A172 (cell line): ENCODE data around the gene PMPCA. TPM values are rescaled to one million over a fixed set of nuclear protein-coding genes. Genes with fewer than 3 reads are reported as not detected.
A peak's percentile ranks its signal among the peaks of the same experiment; 100 is the strongest.

ENCODE experiments used
- DNase-seq: peaks from one replicate; pipeline ENCODE4 v3.0.0-alpha.2; 2015; ENCODE audit warnings: low spot score
- total RNA-seq: library from RNA; depleted of rRNA; stranded (reverse); fragments of >200 nt; shearing (Covaris generic); gene quantifications from 2 replicates; pipeline ENCODE4 v1.2.3, GENCODE V29; 2014; rRNA removed

The PMPCA gene
- 135 and 169 TPM in 2 replicates for total RNA-seq

DNA sequence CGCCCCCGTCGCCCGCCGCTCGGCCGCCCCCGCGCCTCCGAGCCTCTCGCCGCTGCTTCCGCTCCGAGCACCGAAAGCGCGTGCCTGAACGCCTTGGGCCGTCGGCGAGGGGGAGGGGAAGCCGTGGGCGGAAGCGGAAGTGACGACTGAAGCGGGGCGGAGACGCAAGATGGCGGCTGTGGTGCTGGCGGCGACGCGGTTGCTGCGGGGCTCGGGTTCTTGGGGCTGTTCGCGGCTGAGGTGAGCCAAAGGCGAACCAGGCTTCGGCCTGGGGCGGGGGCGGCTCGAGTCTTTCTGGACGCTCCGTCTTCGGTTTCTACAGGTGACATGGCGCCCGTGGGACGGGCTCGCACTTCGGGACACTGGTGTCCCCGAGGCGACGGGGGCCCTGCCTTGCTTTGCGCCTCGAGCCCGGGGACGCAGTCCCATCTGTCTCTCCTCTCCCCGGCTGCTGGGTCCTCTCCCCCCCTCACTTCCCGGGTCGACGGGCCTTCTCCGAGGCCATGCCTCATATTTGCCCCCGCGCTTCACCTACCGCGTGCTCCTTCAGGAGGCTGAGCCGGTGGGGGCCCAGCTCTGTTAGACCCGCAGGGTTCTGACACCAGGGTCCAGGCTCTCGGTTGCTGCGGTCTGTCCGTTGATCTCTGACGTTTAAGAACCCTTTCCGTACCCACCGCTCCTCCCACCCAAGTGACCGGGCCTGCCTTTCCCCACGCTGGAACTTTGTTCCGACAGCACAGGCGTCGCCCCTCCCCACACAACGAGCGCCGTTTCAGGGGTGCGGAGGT is at the start of gene PMPCA, which contains the start of gene ENTR1:
Gene PMPCA (plus strand): TSS at position 159 of the 788 bp plus-strand sequence. CDS start 11 bp downstream, at position 170.
Gene ENTR1 (minus strand): TSS at position 115 of the 788 bp plus-strand sequence. CDS start 217 bp downstream, outside the sequence.
- DNase-seq: peak; percentile 85

- no peak for DNase-seq
Measured at GRCh38 chr9:136361047-136361753, 49.3 kb upstream of the PMPCA start.

DNA sequence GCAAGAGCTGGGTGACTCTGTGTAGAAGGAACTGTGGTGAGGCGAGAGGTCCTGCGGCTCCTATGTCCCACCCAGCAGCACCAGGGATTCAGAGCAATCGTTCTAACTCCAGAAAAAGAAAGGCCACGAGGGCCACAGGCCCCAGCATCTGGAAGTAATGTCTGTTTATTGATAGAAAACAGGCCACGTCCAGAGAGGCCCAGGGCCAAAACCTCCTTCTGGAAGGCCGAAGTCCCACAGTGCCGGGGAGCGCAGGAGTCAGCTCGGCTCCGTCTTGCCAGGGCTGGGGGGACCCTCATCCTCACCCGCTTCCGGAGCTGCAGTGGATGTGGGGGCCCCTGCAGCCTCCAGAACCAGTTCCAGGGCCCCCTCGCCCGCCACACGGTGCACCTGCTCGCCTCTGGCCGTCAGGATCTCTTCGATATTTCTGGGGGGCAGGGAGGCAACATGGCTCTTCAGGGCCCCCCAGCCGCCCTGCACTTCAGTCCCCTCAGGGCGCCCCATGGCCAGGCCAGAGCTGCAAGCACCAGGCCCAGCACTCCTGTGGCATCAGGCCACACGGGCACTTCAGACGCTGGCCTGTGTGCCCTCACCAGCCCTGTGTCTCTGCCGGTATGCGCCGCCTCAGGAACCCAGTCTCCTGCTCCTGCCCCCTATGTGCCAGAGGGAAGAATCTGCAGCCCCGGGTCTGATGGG is 48.6 kb upstream of the PMPCA start:
- DNase-seq: no peak

DNA sequence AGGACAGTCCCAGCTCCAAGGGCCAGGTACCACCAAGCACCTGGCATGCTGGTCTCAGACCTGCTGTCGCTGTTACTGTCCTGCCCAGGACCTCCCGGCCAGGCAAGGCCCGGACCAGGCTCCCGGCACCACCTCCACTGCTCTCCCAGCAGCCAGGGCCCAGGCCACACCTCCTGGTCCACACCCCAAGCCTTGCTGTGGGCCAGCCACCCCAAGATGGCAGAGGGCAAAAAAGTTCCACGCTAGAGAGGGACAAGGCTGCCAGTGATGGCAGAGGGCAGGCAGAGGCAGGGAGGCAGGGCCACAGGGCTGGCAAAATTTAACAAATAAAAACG is 48.0 kb upstream of the PMPCA start:
- no peak for DNase-seq

- peak; percentile 97 for DNase-seq
Measured at GRCh38 chr9:136363106-136363948, 47.1 kb upstream of the PMPCA start, which contains the start of gene DNLZ. Gene DNLZ (minus strand): TSS chr9:136363744. CDS start chr9:136363714, 30 bp downstream.

DNA sequence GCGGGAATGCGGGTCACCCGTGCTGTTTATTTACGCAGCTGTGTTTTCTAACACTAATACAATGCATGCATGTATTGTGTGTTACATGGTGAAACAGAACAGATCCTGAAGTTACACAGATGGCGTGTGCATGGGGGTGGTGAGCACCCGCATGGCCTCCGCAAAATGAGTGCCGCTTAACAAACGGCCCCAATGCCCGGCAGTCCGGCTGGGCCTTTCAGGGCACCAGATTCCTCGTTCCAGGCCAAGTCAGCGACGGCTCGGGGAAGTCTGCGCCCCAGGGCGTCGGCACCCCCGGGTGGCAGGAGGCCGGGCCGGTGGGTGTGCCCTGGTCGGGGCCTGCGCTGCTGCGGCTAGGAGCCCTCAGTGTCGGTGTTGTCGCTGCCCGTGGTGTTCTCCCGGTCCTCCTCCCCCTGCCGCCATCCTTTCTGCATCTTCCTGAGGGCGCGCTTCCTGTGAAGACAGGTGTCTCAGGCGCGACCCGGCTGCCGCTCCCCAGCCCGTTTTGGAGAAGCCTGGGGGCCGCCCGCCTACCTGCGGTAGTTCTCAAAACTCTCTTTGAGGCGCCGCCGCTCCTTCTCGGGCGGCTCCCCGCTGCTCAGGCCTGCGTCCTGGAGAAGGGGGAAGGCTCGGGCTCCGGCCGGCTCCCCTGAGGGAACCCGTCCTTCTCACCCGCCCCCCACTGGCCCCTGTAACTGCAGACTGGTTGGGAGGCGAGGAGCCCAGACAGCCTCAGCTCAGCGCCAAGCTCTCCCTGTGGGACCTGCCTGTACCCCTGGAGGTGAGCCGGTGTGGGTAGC is 46.3 kb upstream of the PMPCA start:
- DNase-seq: no peak

- DNase-seq: no peak
Measured at GRCh38 chr9:136364942-136365774, 45.3 kb upstream of the PMPCA start.

DNA sequence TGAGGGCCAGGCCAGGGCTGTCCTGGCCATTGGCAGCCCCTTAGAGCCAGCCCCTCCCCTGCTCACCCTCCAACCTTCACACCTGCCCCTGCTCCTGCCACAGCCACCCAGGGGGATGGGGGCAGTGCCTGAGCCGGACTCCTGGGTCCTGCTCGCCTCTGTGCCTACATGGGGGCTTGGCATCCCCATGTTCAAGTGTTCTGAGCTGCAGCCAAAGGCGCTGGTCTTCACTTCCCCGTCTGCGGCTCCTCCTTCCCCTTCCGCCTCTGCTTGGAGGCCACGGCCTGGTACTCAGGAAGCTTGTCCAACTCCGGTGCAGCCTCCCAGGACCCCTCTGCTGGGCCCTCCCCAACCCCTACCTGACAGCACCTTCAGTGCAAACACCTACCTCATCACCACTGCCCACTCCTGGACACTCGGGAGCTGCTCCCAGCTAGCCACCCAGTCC is 44.7 kb upstream of the PMPCA start:
- no peak for DNase-seq

DNA sequence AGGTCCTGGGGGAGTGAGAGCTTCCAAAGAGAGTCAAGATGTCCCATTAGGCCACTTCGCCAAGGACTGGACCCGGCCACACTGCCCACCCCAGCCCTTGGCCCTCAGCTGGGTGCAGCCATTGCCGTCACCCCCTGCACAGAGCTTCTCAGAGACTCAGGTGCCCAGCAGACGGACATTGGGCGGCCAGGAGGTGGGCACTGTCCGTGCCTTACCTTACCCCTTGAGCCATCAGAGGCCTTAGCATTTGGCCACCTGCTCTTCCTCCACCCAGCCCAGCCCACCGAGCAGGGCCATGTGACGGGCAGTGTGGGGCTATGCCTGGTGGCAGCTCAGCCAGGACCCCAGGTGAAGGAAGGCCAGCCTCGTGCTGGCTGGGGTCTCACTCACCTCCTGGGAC is 43.6 kb upstream of the PMPCA start:
- no peak for DNase-seq

GRCh38 chr9:136367296-136368145 is 42.9 kb upstream of the PMPCA start:
- no peak for DNase-seq

GRCh38 chr9:136368190-136368589 is 42.3 kb upstream of the PMPCA start:
- no peak for DNase-seq

DNA sequence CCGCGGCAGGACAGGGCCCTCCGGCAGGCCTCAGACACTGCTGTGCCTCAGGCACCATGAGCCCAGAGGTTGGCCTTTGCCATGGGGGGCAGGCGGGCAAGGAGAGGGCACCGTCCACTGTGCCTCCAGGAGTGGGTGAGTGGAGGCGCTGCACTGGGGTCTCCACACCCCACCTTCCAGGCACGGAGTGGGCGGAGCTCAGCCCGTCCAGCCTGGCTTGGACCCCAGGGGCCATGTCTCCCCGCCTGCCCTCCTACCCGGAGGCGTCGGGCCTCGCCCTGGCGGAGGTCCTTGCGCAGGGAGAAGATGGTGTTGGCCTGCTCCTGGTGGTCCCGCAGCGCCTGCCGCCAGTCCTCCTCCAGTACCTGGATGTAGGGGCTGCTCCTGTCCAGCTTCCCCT is 40.4 kb upstream of the PMPCA start:
- DNase-seq: no peak

DNA sequence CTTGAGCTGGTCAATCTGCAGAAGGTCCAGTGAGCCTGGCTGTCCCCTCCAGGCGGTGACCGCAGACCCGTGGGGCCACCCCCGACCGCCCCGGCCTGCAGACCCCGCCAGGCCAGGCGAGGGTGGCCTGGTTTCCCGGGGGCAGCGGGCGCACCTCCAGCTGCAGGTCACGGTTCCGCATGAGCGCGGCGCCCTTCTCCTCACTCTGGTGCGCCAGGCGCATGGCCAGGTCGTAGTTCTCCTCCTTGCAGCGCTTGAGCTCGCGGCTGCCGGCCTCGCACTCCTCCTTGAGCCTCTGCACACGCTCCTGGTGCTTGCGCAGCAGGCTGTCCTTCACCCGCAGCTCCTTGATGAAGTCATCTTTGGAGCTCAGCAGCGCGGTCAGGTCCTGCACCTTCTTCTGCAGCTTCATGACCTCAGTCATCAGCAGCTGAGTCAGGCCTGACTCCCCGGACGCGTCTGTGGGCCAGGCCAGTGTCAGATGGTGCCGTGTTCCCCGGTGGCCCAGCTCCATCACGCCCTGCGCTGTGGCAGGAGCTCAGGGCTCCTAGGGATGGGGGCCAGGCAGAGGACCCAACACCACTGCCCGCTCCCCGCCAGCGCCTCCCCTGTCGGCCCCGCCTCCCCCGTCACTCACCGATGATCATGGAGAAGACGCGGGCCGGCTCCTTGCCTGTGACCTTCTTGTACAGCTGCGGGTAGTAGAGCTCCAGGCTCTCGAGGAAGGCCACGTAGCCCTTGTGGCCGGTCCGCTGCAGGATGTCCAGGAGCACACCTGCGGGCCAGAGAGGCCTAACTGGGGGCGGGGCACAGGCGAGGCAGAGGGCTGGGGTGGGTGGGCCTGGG is 39.5 kb upstream of the PMPCA start:
- peak; percentile 71 for DNase-seq

GRCh38 chr9:136371533-136371880 is 39.0 kb upstream of the PMPCA start:
- no peak for DNase-seq

- DNase-seq: no peak
Measured at GRCh38 chr9:136372006-136372405, 38.5 kb upstream of the PMPCA start.

DNA sequence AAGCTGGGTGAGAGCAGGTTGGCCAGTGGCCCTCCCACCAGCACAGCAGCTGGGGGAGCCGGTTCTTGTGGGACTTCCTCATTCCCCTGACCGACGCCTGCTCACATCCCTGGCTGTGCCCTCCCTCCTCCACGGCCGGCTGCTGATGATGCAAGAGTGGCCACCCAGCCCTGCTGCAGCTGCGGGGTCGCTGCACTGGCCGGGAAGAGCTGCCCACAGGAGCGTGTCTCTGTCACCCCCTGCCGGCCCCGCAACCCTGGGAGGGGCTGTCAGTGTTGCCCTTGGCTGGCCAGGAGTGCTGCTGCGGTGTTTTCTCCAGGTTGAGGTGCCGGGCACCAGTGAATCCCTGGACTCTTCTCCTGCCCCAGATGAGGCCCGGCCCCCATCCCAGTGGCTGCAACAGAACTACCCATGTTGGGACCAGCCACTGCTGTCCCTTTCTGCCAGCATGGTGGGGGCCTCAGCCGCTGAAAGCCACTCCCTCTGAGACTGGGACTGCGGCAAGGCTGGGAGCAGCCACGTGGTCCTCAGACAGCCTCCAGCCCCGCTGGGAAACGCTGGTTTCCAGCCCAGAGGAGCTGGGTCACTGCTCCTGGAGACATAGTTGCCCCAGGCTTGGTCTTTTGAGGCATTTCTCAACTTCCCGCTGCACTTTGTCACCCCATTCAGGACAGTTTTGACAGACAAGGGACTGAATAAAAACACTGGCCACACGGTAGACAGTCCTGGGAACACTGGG is 37.7 kb upstream of the PMPCA start:
- peak; percentile 75 for DNase-seq
